GM19025 (cell line): ENCODE results near the gene CASP8AP2.
"Not testable (repeated sequence)": the region's sequence is repeated elsewhere in the genome, so short reads cannot be mapped to it uniquely, and the experiment has no call there.

Experiments
- ATAC-seq: cut with Tn5 transposase; IDR thresholded peaks from one replicate; pipeline ENCODE4 v1.9.1; 2021; ENCODE audit warnings: mild to moderate bottlenecking, low read depth, moderate library complexity; ENCODE audit not compliant: unreplicated experiment

The CASP8AP2 gene

GRCh38 chr6:89886378-89887120 lies 56.9 kb downstream of the CASP8AP2 start:
- ATAC-seq, result no peak

DNA sequence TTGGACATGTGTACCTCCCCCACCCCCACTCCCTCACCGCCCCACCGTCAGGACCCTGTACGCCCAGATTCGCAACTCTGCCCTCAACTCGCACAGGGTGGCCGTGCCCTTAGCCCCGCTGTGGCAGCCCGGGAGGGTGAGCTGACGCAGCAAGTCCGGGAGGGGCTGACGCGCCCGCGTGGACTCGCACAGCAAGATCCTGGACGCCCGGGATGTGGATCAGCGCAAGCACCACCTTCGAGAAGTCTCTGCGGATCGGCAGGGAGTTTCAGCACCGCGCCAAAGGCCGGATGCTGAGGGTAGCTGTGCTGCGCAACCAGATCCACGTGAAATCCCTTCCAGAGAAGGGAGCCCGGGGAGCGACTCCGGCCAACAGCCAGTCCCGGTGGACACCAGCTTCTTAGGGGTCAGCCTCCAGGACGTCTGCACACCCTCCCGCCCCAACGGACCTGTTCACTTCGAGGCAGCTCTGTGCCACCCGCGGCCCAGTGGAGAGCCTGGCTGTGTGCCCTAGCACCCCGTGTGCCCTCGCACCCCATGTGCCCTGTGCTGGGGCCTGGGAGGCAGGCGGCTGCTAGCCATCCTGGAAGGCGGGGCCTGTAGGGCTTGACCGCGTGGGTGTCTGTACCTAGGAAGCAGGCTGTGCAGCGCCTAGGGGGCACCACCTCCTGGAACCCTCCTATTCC lies 57.9 kb downstream of the CASP8AP2 start:
- no peak for ATAC-seq

- no peak for ATAC-seq
Observed at GRCh38 chr6:89888138-89888514, 58.4 kb downstream of the CASP8AP2 start.

- no peak for ATAC-seq
Observed at GRCh38 chr6:89888871-89889270, 59.2 kb downstream of the CASP8AP2 start.

- not testable (repeated sequence) for ATAC-seq
Observed at GRCh38 chr6:89890845-89891528, 61.3 kb downstream of the CASP8AP2 start.

DNA sequence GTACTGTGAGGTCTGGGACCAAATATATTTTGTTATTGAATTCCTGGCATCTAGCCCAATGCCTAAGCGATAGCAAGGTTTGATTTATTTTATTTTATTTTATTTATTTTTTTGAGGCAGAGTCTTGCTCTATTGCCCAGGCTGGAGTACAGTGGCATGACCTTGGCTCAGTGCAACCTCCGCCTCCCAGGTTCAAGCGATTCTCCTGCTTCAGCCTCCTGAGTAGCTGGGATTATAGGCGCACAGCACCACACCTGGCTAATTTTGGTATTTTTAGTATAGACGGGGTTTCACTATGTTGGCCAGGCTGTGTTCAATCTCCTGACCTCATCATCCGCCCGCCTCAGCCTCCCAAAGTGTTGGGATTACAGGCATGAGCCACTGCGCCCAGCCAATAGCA lies 62.9 kb downstream of the CASP8AP2 start:
- ATAC-seq, result not testable (repeated sequence)

DNA sequence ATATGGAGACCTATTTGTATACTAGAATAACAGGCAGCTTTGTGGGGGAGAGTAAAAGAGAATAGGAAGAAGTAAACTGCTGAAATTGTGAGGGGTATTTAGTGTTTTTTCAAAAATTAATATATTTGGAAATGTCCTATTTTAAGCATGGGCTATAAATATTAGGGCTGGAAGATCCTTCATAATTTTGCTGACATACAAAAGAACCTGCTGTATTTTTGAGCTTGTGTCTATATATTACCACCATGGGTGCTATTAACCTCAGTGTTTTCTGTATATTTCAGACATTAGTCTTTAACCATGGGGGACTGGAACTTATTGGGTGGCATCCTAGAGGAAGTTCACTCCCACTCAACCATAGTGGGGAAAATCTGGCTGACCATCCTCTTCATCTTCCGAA lies 64.5 kb downstream of the CASP8AP2 start, which contains the start of gene GJA10:
Gene GJA10 (plus strand): TSS at position 301 of the 400 bp plus-strand sequence. CDS start 0 bp downstream, at position 301.
- no peak for ATAC-seq

GRCh38 chr6:89895276-89895874 lies 65.7 kb downstream of the CASP8AP2 start:
- no peak for ATAC-seq

DNA sequence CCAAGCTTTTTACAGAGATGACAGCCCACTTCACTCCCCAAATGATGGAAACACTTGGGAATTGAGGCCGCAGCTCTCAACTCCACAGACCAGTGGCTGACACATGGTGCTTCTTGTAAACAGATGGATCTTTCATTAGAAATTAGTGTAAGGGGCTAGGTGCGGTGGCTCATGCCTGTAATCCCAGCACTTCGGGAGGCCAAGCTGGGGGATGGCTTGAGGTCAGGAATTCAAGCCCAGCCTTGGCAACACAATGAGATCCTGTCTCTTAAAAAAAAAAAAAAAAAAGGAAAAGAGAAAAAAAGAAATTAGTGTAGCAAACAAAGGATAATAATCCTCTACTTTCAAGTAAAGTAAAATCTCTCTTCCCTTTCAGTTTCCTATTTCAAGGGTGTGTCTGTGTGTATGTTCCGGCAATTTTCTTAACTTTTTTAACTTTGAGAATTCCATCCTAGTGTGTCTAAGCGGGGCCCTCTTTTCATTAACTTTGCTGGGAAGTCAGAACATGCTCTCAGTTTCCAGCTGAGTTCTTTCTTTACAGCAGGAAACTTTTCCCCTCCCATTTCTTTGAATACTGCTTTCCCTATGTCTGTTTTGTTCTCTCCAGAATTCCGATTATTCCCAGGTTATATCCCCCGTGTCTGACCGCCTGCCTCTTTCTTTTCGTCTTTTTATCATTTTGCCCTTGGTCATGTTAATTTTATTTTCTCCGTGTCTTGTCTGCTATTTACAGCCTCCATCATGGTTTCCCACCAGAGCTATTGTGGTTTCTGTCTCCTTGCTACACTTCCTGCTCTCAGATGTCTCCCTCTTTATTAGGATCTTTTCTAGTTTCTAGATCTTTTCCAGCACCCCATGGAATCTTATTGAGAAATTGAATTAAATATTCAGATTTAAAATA lies 80.6 kb downstream of the CASP8AP2 start:
- ATAC-seq, result not testable (repeated sequence)

DNA sequence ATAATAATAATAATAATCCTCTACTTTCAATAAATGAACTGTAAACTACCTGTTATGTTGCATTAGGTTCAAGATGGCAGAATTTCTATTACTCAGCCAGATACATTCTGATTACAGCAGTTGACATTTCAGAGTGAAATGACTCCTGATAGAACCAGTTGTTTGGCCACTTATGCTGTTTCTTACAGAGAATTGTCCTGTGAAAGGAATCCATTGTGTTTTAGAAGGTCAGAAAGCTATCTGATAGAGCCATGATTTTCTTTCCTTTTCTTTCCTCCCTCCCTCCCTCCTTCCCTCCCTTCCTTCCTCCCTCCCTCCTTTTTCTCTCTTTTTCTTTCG lies 81.2 kb downstream of the CASP8AP2 start:
- no peak for ATAC-seq

DNA sequence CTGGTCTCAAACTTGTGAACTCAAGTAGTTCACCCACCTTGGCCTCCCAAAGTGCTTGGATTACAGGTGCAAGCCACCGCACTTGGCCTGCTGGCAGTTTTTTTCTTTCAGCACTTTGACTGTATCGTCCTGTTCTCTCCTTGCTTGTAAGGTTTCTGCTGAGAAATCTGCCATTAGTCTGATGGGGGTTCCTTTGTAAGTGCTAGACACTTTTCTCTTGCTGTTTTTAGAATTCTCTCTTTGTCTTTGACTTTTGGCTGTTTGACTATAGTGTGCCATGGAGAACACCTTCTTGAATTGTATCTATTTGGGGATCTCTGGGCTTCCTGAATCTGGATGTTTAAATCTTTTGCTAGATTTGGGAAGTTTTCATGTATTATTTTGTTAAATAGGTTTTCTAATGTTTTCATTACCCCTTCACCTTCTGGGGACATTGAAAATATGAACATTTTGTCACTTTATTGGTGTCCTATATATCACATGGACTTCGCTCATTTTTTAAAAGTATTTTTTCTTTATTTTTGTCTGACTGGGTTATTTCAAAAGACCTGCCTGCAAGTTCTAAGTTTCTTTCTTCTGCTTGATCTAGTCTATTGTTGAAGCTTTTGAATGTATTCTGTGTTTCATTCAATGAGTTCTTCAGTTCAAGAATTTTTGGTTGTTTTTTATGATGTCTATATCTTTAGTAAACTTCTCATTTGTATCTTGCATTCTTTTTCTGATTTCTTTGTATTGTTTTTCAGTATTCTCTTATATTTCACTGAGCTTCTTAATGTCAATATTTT lies 86.6 kb downstream of the CASP8AP2 start:
- no peak for ATAC-seq

DNA sequence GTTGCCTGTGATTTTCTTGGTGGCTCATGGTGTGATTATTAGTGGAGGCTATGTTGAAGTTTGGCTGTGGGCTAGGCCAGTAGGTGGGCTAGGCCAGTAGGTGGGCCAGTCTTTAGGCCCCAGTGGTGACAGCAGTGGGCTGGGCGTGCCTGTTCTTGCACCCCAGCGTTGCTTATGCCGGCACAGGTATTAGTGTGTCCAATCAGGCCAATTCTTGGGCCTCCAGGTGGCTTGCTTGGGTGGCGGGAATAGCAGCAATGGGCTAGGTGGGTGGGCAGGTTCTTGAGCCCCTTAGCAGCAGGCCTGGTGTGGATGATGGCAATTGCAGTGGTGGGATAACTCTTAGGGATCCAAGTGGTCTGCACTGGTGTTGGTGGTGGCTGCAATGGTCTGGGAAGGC lies 87.5 kb downstream of the CASP8AP2 start:
- no peak for ATAC-seq

DNA sequence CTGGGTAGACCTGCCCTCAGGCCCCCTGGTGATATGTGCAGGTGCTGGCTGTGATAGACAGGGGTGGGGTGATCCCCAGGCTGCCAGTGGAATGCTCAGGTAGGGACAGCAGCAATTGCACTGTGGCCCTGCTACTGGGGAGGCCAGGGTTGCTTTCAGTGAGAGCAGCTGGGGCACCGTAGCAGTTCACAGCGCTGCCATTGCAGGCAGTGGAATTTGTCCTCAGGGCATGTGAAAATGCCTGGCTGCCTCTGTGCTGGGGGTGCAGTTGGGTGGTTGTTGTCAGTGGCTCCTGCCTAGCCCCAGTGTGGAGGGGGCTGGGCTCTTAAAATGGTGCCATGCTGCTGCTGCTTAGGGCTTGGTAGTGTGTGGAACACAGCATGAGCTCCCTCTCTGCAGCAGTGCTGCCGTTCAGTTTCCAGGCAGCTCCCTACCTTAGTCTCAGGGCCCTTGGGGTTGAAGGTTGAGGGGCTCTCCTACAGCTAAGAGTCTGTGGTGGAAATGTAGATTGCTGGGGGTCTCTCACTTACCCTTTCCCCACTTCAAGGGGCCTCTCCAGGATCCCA lies 88.2 kb downstream of the CASP8AP2 start:
- ATAC-seq, result no peak
